H1 (cell line): ENCODE data around the gene SLC35G6. TPM values are rescaled to one million over a fixed set of nuclear protein-coding genes. Genes with fewer than 3 reads are reported as not detected.

Experiments used
- CTCF ChIP-seq, 3 experiments: IDR thresholded peaks; 1 replicate in 2 of 3; 2 replicates in 1 of 3; pipeline versions ENCODE4 v1.5.1 to v1.6.1; 2011; ENCODE audit warnings: low read length in 3 of 3, mild to moderate bottlenecking in 3 of 3, inconsistent platforms in 2 of 3, low read depth in 1 of 3, moderate library complexity in 1 of 3; ENCODE audit not compliant: insufficient read depth in 1 of 3; ENCODE audit errors: control extremely low read depth in 1 of 3
- polyA plus RNA-seq, 7 experiments: library from polyadenylated mRNA; depleted of rRNA in 3 of 7; stranded (reverse) in 5 of 7; unstranded in 2 of 7; fragments of >200 nt in 5 of 7; fragments of 200-250 nt in 2 of 7; gene quantifications; 1 replicate in 5 of 7; 2 replicates in 1 of 7; 4 replicates in 1 of 7; pipeline versions ENCODE4 v1.2.1 to v1.2.3, GENCODE V29; 2011 to 2013; ENCODE audit warnings: missing spikeins in 2 of 7, mixed read lengths in 2 of 7
- total RNA-seq: library from RNA; stranded (reverse); fragmentation: NEBNext Ultra II Directional; extraction: Animal tissue kit (Norgen Biotek cat#: 25700); gene quantifications from 2 replicates; pipeline ENCODE4 v1.2.1, GENCODE V29; 2021

Gene SLC35G6
- total and polyA plus RNA-seq, 2 of the 8 experiments (the other 6 are each of a cell fraction or from before 2014, with no cell fraction given) = 0.05 TPM; not detected in 1

- TF ChIP-seq CTCF (IDR thresholded peaks at IDR 0.05; ENCODE audit: control extremely low read depth in 1 of 3, insufficient read depth in 1 of 3, low read depth in 1 of 3, low read length in 3 of 3) = no peak
- TF ChIP-seq, all 59 proteins: peak for 0
These were observed 13.7 kb upstream of the SLC35G6 start (continued) for GRCh38 chr17:7467498-7467897.
